Midbrain (tissue), 1 donor: ENCODE measurements around the gene DOLPP1.
A peak's percentile ranks its signal among the peaks of the same experiment; 100 is the strongest.

Experiments used
- DNase-seq: peaks from one replicate; lab custom pipeline; 2025; lab: John Stamatoyannopoulos, UW

DOLPP1 gene

DNA sequence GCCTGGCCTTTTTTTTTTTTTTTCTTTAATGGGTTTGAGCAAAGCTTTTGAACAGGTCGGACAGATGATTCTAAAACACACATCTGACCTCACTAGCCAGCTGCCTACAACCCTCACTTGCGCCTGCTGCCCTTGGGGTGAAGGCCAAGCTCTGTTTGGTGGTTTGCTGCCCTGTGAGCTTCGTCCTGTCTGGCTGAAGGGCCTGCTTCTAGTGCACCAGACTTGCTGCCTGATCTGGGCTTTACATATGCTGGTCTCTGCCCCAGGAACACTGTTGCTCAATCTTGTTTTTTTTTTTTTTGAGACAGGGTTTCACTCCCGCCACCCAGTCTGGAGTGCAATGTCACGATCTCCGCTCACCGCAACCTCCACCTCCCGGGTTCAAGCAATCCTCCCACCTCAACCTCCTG lies 16.4 kb upstream of the DOLPP1 start:
- no peak for DNase-seq

- no peak for DNase-seq
These were observed 12.8 kb upstream of the DOLPP1 start for GRCh38 chr9:129068110-129068509.

DNA sequence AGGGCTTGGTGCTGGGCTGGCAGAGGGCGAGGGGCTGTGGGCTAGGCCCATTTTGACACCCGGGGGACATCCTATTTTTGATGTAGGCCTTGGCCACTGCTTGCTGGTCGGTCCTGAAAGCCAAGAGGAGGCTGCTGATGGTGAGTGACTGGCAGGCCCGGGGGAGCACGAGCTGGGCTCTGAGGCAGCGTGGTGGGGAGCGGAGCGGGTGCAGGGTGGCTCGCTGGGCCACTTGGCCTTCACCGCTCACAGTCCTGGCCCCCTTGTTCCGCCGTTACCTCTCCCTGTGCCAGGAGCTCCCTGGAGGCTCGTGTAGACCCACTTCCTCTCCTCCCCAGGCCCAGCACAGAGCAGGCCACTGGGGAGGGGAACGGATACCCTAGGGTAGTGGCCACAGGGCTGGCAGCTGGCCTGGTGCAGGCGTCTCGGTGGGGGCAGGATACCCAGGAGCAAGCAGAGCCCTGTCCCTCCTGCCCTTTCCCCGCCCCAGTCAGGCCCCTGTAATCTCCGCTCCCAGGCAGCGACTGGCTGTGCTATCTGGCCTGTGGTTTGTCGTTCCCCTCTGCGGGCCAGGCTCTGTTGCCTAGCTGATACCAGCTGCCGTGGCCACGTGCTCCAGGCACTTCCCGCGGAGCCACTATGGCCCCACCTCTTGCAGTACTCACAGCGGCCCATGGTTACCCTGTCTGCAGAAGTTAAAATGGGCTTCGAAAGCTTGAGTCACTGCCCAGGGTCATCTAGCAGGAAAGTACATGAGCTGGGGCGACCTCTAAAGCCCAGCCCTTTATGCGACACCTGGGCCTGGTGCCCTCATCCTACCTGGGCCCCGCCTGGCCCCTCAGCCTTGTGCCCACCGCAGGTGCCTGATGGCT lies 11.7 kb upstream of the DOLPP1 start:
- DNase-seq = peak; percentile 22

- DNase-seq = no peak
These were observed 10.9 kb upstream of the DOLPP1 start for GRCh38 chr9:129069862-129070641.

- DNase-seq = no peak
These were observed 10.0 kb upstream of the DOLPP1 start for GRCh38 chr9:129070696-129071525.

DNA sequence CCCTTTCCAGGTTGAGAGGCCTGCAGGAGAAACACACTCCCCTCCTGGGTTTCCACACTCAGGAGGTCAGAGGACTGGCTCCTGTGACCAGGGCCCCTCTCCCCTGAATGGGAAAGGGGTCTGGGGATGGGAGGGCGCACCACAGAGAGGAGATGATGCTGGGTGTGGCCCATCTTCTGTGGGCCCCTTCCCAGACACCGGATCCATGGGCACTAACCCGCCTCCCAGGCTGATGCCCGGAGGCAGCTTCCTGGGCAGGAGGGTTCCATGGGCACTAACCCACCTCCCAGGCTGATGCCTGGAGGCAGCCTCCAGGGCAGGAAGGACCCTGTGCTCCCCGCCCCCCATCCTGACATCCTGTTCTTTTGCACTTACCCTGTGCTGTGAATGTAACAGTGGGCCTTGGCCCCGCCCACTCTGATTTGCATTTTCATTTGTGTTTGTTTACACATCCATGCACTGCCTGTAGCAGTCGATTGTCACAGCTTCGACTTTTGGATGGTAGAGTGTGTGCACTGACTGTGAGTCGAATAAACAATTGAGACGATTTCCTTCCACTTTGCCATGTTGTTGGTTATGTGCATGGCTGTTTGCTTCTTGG lies 9.3 kb upstream of the DOLPP1 start:
- DNase-seq = no peak

GRCh38 chr9:129072171-129072570 lies 8.7 kb upstream of the DOLPP1 start:
- no peak for DNase-seq

- no peak for DNase-seq
These were observed 7.5 kb upstream of the DOLPP1 start for GRCh38 chr9:129073404-129073803.

DNA sequence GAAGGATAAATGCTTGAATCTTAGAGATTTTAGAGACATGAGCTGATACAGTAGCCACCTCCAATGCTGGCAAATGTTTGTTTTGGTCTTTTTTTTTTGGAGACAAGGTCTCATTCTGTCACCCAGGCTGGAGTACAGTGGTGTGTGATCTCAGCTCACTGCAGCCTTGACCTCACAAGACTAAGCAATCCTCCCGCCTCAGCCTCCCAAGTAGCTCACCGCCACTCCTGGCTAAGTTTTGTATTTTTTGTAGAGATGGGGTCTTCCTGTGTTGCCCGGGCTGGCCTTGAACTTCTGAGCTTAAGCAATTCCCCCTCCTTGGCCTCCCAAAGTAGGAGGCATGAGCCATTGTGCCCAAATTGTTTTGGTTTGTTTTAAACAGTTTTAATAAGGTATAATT lies 6.8 kb upstream of the DOLPP1 start:
- DNase-seq = no peak

DNA sequence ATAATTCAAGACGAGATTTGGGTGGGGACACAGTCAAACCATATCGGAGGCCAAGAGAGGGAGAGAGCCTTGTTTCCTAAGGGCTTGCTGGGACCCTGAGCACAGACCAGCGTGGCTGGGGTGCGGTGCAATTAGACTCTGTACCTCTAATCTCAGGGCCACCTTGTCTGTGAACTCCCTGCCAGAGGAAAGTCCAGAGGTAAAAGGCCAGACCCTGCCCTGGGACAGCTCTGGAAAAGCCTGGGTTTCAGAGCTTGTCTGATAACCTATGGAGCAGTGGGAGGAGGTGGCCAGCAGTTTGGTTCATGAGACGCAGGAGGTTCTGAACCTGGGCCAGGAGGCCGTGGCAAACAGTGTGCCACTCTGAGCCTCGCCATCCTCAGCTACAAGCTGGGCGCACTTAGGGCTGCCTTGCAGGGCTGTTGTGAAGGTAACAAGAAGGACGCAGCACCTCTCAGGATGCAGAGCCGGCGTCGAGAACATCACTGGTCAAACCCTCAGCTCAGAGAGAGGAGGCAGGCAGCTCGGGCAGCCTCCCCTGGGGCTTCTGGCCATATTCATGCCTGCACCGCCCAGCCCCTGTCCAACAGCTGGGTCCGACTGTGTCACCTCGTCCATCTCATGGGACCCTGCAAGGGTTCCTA lies 4.8 kb upstream of the DOLPP1 start:
- no peak for DNase-seq

GRCh38 chr9:129076640-129077037 lies 4.3 kb upstream of the DOLPP1 start:
- DNase-seq = no peak

DNA sequence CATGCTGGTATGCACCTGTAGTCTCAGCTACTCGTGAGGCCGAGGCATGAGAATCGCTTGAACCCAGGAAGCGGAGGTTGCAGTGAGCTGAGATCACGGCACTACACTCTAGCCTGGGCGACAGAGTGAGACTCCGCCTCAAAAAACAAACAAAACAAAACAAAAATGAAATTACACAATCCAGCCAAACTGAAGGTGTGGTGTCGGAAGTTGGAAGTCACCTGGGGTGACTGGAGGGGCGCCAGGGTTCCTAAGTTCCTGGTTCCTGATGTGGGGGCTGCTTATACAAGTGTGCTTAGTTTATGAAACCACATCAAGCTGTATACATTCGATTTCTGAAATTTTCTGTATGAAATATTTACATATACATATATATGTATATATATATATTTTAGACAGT lies 3.7 kb upstream of the DOLPP1 start:
- no peak for DNase-seq

DNA sequence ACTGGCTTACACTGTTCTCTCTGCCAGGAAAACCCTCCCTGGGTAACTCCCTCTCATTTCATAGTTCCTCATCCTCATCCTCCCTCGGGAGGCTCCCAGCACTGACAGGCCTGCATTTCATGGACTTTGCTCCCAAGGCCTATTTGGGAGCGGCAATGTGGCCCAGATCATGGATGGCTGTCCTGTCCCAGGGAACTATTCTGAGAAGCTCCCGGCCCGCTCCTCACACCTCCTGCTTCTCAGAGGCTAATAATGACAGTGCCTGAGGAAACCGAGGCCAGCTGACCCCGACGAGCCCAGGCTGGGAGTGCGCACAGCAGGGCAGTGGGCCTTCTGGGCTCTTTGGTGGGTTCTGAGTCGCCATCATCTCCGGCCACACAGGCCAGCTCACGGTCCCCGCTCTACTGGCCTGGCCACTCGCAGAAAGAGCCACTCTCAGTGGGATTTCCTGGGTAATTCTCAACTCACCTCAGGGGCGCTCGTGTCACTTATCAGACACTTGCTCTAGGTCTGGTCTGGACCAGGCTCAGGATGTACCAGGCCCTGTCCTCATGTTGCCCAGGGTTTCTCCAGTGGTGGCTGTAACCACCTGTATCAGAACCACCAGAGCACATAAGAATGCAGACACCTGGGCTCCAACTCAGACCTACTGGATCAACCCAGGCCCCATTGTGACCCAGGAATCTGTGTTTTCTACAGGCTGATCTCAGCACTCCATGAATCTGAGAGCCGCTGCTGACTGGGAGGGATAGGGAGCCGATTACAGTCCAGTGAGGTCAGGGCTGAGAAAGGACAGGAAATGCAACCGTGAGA lies 2.0 kb upstream of the DOLPP1 start:
- no peak for DNase-seq

DNA sequence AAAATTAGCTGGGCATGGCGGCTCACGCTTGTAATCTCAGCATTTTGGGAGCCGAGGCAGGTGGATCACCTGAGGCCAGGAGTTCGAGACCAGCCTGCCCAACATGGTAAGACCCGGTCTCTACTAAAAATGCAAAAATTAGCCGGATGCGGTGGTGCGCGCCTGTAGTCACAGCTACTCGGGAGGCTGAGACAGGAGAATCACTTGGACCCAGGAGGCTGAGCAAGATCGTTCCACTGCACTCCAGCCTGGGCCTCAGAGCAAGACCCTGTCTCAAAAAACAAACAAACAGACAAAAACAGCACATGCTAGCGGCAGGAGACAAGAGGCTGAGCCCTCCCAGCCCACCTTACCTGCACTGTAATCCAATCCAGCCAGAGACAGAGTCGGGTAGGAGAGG lies 1.1 kb upstream of the DOLPP1 start:
- no peak for DNase-seq

GRCh38 chr9:129080298-129080600 lies 662 bp upstream of the DOLPP1 start:
- no peak for DNase-seq

GRCh38 chr9:129081388-129081904 lies 535 bp downstream of the DOLPP1 start:
- DNase-seq = no peak

- DNase-seq = no peak
These were observed 3.2 kb downstream of the DOLPP1 start for GRCh38 chr9:129084087-129084486.

DNA sequence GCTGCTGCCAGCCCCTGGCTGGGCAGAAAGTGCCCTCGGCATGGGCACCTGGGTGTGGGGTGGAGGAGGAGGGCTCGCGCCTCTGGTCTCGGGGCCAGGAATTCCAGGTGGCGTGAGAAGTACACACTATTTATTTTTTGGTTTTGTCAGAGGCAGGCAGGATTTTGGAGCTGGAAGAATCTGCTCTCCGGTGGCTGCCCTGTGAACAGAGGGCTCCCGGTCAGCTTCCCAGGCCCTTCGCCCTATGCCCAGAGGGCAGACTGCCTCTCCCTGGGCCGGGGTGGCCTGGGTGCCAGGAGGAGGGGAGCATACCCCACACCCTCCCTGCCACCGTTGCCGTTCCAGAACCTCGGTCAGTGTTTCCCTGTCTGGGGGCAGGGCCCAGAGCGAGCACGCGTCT lies 8.3 kb downstream of the DOLPP1 start:
- no peak for DNase-seq

- no peak for DNase-seq
These were observed 12.9 kb downstream of the DOLPP1 start for GRCh38 chr9:129093602-129094386.
